ENCODE results near the gene SECISBP2L. TPM values are rescaled to one million over a fixed set of nuclear protein-coding genes. Genes with fewer than 3 reads are reported as not detected.
A peak's percentile ranks its signal among the peaks of the same experiment; 100 is the strongest.
"Not testable (repeated sequence)": the region's sequence is repeated elsewhere in the genome, so short reads cannot be mapped to it uniquely, and the experiment has no call there.

The SECISBP2L gene
- total RNA-seq, 2 experiments from 2014 or later, result 34.8 to 38.6 TPM

- H3K36me3 Mint-ChIP-seq, result no peaks in the 10 kb centered on the region
- POLR2A ChIA-PET, result interaction anchor here (1.0 to 2.4 kb wide), 5 partner anchors 11 to 115 kb away, joined by 3 to 24 read pairs (median 8); partner anchors contain the start of genes EID1 and SHC4
- DNase-seq, result no peak
- no peak overlapping the region for H3K27ac Mint-ChIP-seq
- H3K4me3 Mint-ChIP-seq, result peak overlapping the region; percentile 63
- ATAC-seq (ENCODE audit: low read depth), result no peak
- H3K4me1 Mint-ChIP-seq, result peaks cover 7% of the 10 kb centered on the region
- peaks cover 14% of the 10 kb centered on the region for H3K27me3 Mint-ChIP-seq
- H3K9me3 Mint-ChIP-seq, result no peaks in the 10 kb centered on the region
Observed at GRCh38 chr15:48976444-48977088, 69.7 kb downstream of the SECISBP2L start.

- Mint-ChIP-seq H3K9me3 (no peaks in the 10 kb centered on the region), H3K4me3 (peak overlapping the region; percentile 63), H3K36me3 (no peaks in the 10 kb centered on the region), H3K27me3 (peaks cover 15% of the 10 kb centered on the region), H3K27ac (peak overlapping the region; percentile 25), H3K4me1 (peaks cover 7% of the 10 kb centered on the region)
- POLR2A ChIA-PET, result interaction anchor here (0.8 to 2.4 kb wide), 7 partner anchors 9 to 114 kb away, joined by 3 to 24 read pairs (median 7); partner anchors contain the start of genes EID1 and SHC4
- DNase-seq (peak; percentile 93), ATAC-seq (ENCODE audit: low read depth) (peak; percentile 98)
Observed at GRCh38 chr15:48975472-48976419, 70.5 kb downstream of the SECISBP2L start.

- peaks cover 7% of the 10 kb centered on the region for H3K4me1 Mint-ChIP-seq
- ATAC-seq (ENCODE audit: low read depth) (no peak), DNase-seq (no peak)
- POLR2A ChIA-PET, result interaction anchor here (1.1 to 2.4 kb wide), 4 partner anchors 8 to 113 kb away, joined by 7 to 24 read pairs (median 10); partner anchors contain the start of gene EID1
- H3K4me3 Mint-ChIP-seq, result peak overlapping the region; percentile 37
- H3K36me3 Mint-ChIP-seq, result no peaks in the 10 kb centered on the region
- peaks cover 12% of the 10 kb centered on the region for H3K27me3 Mint-ChIP-seq
- no peak overlapping the region for H3K27ac Mint-ChIP-seq
- H3K9me3 Mint-ChIP-seq, result no peaks in the 10 kb centered on the region
Observed at GRCh38 chr15:48974882-48975281, 71.4 kb downstream of the SECISBP2L start.

GRCh38 chr15:48972750-48973503 lies 73.3 kb downstream of the SECISBP2L start:
- DNase-seq, result no peak
- H3K9me3 Mint-ChIP-seq, result no peaks in the 10 kb centered on the region
- no peak overlapping the region for H3K4me3 Mint-ChIP-seq
- H3K36me3 Mint-ChIP-seq, result peaks cover 3% of the 10 kb centered on the region
- no peak overlapping the region for H3K27ac Mint-ChIP-seq
- POLR2A ChIA-PET, result interaction anchor here (1.2 kb wide), 1 partner anchor 95 kb away, joined by 5 read pairs; the partner anchor contains the start of gene EID1
- ATAC-seq (ENCODE audit: low read depth), result no peak
- peaks cover 7% of the 10 kb centered on the region for H3K4me1 Mint-ChIP-seq
- peaks cover 12% of the 10 kb centered on the region for H3K27me3 Mint-ChIP-seq

GRCh38 chr15:48970926-48971325 lies 75.3 kb downstream of the SECISBP2L start:
- H3K4me3 Mint-ChIP-seq; ATAC-seq (ENCODE audit: low read depth); H3K36me3 Mint-ChIP-seq; H3K9me3 Mint-ChIP-seq; DNase-seq; H3K27ac Mint-ChIP-seq; POLR2A ChIA-PET: not testable (repeated sequence)
- H3K4me1 Mint-ChIP-seq, result peaks cover 22% of the 10 kb centered on the region
- peaks cover 10% of the 10 kb centered on the region for H3K27me3 Mint-ChIP-seq

- POLR2A ChIA-PET, result interaction anchor here (4.5 kb wide), 1 partner anchor 90 kb away, joined by 24 read pairs; the partner anchor contains the start of gene EID1
- H3K4me1 Mint-ChIP-seq, result peaks cover 33% of the 10 kb centered on the region
Observed at GRCh38 chr15:48968066-48968465, 78.2 kb downstream of the SECISBP2L start.

GRCh38 chr15:48967336-48967735 lies 78.9 kb downstream of the SECISBP2L start:
- DNase-seq (no peak), ATAC-seq (ENCODE audit: low read depth) (no peak)
- peaks cover 8% of the 10 kb centered on the region for H3K36me3 Mint-ChIP-seq
- POLR2A ChIA-PET, result interaction anchor here (1.0 to 4.5 kb wide), 2 partner anchors 8 to 89 kb away, joined by 7 to 24 read pairs; partner anchors contain the start of gene EID1
- H3K9me3 Mint-ChIP-seq, result no peaks in the 10 kb centered on the region
- peaks cover 23% of the 10 kb centered on the region for H3K27me3 Mint-ChIP-seq
- peak overlapping the region; percentile 95 for H3K27ac Mint-ChIP-seq
- peak overlapping the region; percentile 73 for H3K4me3 Mint-ChIP-seq
- peaks cover 33% of the 10 kb centered on the region for H3K4me1 Mint-ChIP-seq

More at GRCh38 chr15:48968066-48968465, 78.2 kb downstream of the SECISBP2L start:
- Mint-ChIP-seq H3K27me3 (peaks cover 20% of the 10 kb centered on the region), H3K9me3 (no peaks in the 10 kb centered on the region), H3K36me3 (peaks cover 8% of the 10 kb centered on the region), H3K4me3 (no peak overlapping the region), H3K27ac (no peak overlapping the region)
- DNase-seq (no peak), ATAC-seq (ENCODE audit: low read depth) (no peak)

GRCh38 chr15:48966595-48967301 lies 79.5 kb downstream of the SECISBP2L start:
- Mint-ChIP-seq H3K4me3 (peak overlapping the region; percentile 73), H3K27me3 (peaks cover 20% of the 10 kb centered on the region), H3K36me3 (peaks cover 8% of the 10 kb centered on the region), H3K27ac (peak overlapping the region; percentile 95), H3K4me1 (peaks cover 33% of the 10 kb centered on the region), H3K9me3 (no peaks in the 10 kb centered on the region)
- POLR2A ChIA-PET, result interaction anchor here (0.6 to 4.5 kb wide), 6 partner anchors 9 to 1389 kb away, joined by 3 to 24 read pairs (median 7); partner anchors contain the start of genes CEP152, EID1 and GABPB1
- no peak for DNase-seq
- peak; percentile 92 for ATAC-seq (ENCODE audit: low read depth)

- H3K27me3 Mint-ChIP-seq, result peaks cover 23% of the 10 kb centered on the region
- DNase-seq (no peak), ATAC-seq (ENCODE audit: low read depth) (peak; percentile 37)
- peaks cover 33% of the 10 kb centered on the region for H3K4me1 Mint-ChIP-seq
- peaks cover 8% of the 10 kb centered on the region for H3K36me3 Mint-ChIP-seq
- peak overlapping the region; percentile 95 for H3K27ac Mint-ChIP-seq
- no peaks in the 10 kb centered on the region for H3K9me3 Mint-ChIP-seq
- POLR2A ChIA-PET, result interaction anchor here (0.6 to 4.5 kb wide), 6 partner anchors 10 to 1390 kb away, joined by 3 to 24 read pairs (median 7); partner anchors contain the start of genes CEP152, EID1, GABPB1 and SECISBP2L
- H3K4me3 Mint-ChIP-seq, result peak overlapping the region; percentile 73
Observed at GRCh38 chr15:48965972-48966371, 80.3 kb downstream of the SECISBP2L start.

GRCh38 chr15:48964898-48965297 lies 81.3 kb downstream of the SECISBP2L start:
- DNase-seq (no peak), ATAC-seq (ENCODE audit: low read depth) (no peak)
- Mint-ChIP-seq H3K27me3 (peaks cover 26% of the 10 kb centered on the region), H3K36me3 (peaks cover 8% of the 10 kb centered on the region), H3K9me3 (no peaks in the 10 kb centered on the region), H3K4me3 (peak overlapping the region; percentile 78), H3K4me1 (peaks cover 33% of the 10 kb centered on the region), H3K27ac (peak overlapping the region; percentile 74)
- POLR2A ChIA-PET, result interaction anchor here (1.3 to 4.5 kb wide), 3 partner anchors 11 to 87 kb away, joined by 7 to 24 read pairs (median 13); partner anchors contain the start of genes EID1 and SECISBP2L

- Mint-ChIP-seq H3K4me3 (peak within 1 kb of the TSS; percentile 78), H3K9me3 (no peaks in the 10 kb centered on the region), H3K36me3 (peaks cover 8% of the 10 kb centered on the region), H3K27me3 (peaks cover 30% of the 10 kb centered on the region), H3K27ac (peak within 1 kb of the TSS; percentile 74), H3K4me1 (peaks cover 33% of the 10 kb centered on the region)
- POLR2A ChIA-PET, result interaction anchor here (0.7 to 4.5 kb wide), 5 partner anchors 12 to 1018 kb away, joined by 3 to 24 read pairs (median 4); partner anchors contain the start of gene EID1
- ATAC-seq (ENCODE audit: low read depth) (peak; percentile 31), DNase-seq (no peak)
Observed at GRCh38 chr15:48963524-48964113, 82.6 kb downstream of the SECISBP2L start, which contains the start of gene SHC4. Gene SHC4 (minus strand): TSS chr15:48963919. CDS start chr15:48963015, 904 bp downstream.
